HG03025 (cell line): ENCODE measurements around the gene ZNF280B.

Experiments
- ATAC-seq: cut with Tn5 transposase; IDR thresholded peaks from one replicate; pipeline ENCODE4 v1.9.1; 2021; ENCODE audit warnings: mild to moderate bottlenecking, moderate library complexity; ENCODE audit not compliant: unreplicated experiment, low FRiP score

ZNF280B gene

GRCh38 chr22:22508274-22509176, at the start of gene ZNF280B:
Gene ZNF280B (minus strand): TSS chr22:22508742. CDS start chr22:22489398, 19,344 bp downstream.
- peak; percentile 61 for ATAC-seq

- no peak for ATAC-seq
Observed at GRCh38 chr22:22556995-22557925, 48.7 kb upstream of the ZNF280B start.

- ATAC-seq, result no peak
Observed at GRCh38 chr22:22556578-22556977, 48.0 kb upstream of the ZNF280B start.

- ATAC-seq, result no peak
Observed at GRCh38 chr22:22555596-22555995, 47.1 kb upstream of the ZNF280B start.

- no peak for ATAC-seq
Observed at GRCh38 chr22:22554587-22555284, 46.2 kb upstream of the ZNF280B start.

GRCh38 chr22:22553735-22554586, 45.4 kb upstream of the ZNF280B start:
- no peak for ATAC-seq

- ATAC-seq, result no peak
Observed at GRCh38 chr22:22553141-22553540, 44.6 kb upstream of the ZNF280B start.

- ATAC-seq, result no peak
Observed at GRCh38 chr22:22552630-22553029, 44.1 kb upstream of the ZNF280B start.

- no peak for ATAC-seq
Observed at GRCh38 chr22:22550789-22551434, 42.4 kb upstream of the ZNF280B start.

GRCh38 chr22:22548910-22549309, 40.4 kb upstream of the ZNF280B start:
- no peak for ATAC-seq

- no peak for ATAC-seq
Observed at GRCh38 chr22:22548317-22548716, 39.8 kb upstream of the ZNF280B start.

GRCh38 chr22:22547692-22548300, 39.3 kb upstream of the ZNF280B start:
- no peak for ATAC-seq

GRCh38 chr22:22547226-22547625, 38.7 kb upstream of the ZNF280B start:
- ATAC-seq, result no peak

GRCh38 chr22:22546490-22546889, 37.9 kb upstream of the ZNF280B start:
- no peak for ATAC-seq

- no peak for ATAC-seq
Observed at GRCh38 chr22:22545084-22545483, 36.5 kb upstream of the ZNF280B start.

GRCh38 chr22:22538226-22538989, 29.9 kb upstream of the ZNF280B start:
- no peak for ATAC-seq

GRCh38 chr22:22536916-22537315, 28.4 kb upstream of the ZNF280B start:
- no peak for ATAC-seq

GRCh38 chr22:22536515-22536914, 28.0 kb upstream of the ZNF280B start:
- no peak for ATAC-seq
